ENCODE data around the gene CSRP2.
A peak's percentile ranks its signal among the peaks of the same experiment; 100 is the strongest.

CSRP2 gene

DNA sequence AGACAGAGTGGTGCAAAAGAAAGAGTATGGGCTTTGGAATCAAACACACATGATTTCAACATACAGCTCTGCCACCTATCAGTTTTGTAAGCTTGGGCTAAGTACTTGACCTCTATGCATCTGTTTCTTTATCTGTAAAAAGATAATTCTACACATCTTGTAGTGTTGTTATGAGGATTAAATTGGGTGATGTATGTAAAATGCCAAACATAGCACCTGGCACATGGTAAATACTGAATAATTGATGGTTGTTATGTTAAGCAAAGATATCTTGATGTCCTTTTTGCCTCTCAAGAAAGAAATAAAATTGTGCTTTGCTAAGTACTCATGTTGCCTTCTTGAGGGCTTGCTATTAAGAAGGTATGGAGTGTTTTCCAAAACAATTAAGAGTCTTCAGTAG lies 2.3 kb upstream of the CSRP2 start:
- TF ChIP-seq NFIC (IDR thresholded peaks at IDR 0.05) (no peak), CEBPB (IDR thresholded peaks at IDR 0.05) (no peak), RAD21 (IDR thresholded peaks at IDR 0.05; ENCODE audit: low read depth) (no peak), EGR1 (IDR thresholded peaks at IDR 0.05) (no peak), YY1 (IDR thresholded peaks at IDR 0.05; ENCODE audit: low read depth) (no peak), FOXM1 (IDR thresholded peaks at IDR 0.05; ENCODE audit: borderline replicate concordance, low read depth) (no peak), TAF1 (IDR thresholded peaks at IDR 0.05; ENCODE audit: low read depth) (no peak), EP300 (IDR thresholded peaks at IDR 0.05; ENCODE audit: borderline replicate concordance) (no peak), ZBTB7A (IDR thresholded peaks at IDR 0.05; ENCODE audit: low read depth) (no peak), TEAD4 (IDR thresholded peaks at IDR 0.05) (no peak), TCF12 (IDR thresholded peaks at IDR 0.05; ENCODE audit: low read depth) (no peak), CREB1 (IDR thresholded peaks at IDR 0.05; ENCODE audit: low read depth) (no peak), REST (IDR thresholded peaks at IDR 0.05; ENCODE audit: low read depth) (no peak)
- TF ChIP-seq, protein P1, sequence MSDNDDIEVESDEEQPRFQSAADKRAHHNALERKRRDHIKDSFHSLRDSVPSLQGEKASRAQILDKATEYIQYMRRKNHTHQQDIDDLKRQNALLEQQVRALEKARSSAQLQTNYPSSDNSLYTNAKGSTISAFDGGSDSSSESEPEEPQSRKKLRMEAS (IDR thresholded peaks at IDR 0.05) = no peak
- TF ChIP-seq, protein P2, sequence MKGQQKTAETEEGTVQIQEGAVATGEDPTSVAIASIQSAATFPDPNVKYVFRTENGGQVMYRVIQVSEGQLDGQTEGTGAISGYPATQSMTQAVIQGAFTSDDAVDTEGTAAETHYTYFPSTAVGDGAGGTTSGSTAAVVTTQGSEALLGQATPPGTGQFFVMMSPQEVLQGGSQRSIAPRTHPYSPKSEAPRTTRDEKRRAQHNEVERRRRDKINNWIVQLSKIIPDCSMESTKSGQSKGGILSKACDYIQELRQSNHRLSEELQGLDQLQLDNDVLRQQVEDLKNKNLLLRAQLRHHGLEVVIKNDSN (IDR thresholded peaks at IDR 0.05) = no peak

- TF ChIP-seq TEAD4 (IDR thresholded peaks at IDR 0.05) (no peak), ZBTB7A (IDR thresholded peaks at IDR 0.05; ENCODE audit: low read depth) (no peak), EP300 (IDR thresholded peaks at IDR 0.05; ENCODE audit: borderline replicate concordance) (no peak), FOXM1 (IDR thresholded peaks at IDR 0.05; ENCODE audit: borderline replicate concordance, low read depth) (no peak), YY1 (IDR thresholded peaks at IDR 0.05; ENCODE audit: low read depth) (no peak), NFIC (IDR thresholded peaks at IDR 0.05) (no peak), RAD21 (IDR thresholded peaks at IDR 0.05; ENCODE audit: low read depth) (no peak)
These were observed 1.8 kb upstream of the CSRP2 start for GRCh38 chr12:76880519-76881023.

DNA sequence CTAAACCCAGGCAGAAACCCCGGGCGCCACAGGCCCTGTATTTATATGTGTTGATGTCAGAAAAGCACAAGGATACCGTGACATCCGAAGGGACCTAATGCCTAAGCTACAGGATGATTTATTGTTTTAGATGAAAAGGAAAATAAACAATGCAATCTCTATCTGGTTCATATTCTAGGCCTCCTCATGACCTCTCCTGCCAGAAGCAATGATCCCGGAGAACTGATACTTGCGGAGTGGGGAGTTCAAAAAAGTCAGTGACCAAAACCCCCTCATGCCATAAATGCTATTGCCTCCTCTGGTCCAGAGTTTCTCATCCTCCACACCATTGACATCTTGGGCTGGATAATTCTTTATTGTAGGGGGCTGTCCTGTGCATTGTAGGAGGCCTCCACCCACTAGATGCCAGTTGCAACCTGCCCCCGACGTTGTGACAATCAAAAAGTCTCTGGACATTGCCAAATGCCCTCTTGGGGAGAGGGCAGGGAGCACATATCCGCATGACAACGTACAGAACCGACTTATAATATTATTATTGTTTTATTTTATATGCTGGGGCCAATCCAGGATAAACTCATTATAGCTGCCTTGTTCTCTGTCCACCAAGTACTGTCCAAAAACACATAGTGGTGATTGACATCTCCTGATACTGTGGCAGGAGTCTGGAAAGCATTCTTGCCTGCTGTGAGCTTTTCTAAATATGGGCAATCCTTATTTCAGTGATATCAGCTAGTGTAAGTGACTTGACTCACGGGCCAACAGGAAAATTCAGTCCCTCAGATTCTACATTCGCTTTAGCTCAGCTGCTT lies 1.1 kb upstream of the CSRP2 start:
- TF ChIP-seq, protein P1 (IDR thresholded peaks at IDR 0.05) = no peak
- TF ChIP-seq CREB1 (IDR thresholded peaks at IDR 0.05; ENCODE audit: low read depth) (no peak), TAF1 (IDR thresholded peaks at IDR 0.05; ENCODE audit: low read depth) (no peak), TCF12 (IDR thresholded peaks at IDR 0.05; ENCODE audit: low read depth) (no peak), YY1 (IDR thresholded peaks at IDR 0.05; ENCODE audit: low read depth) (no peak), EGR1 (IDR thresholded peaks at IDR 0.05) (no peak), TEAD4 (IDR thresholded peaks at IDR 0.05) (no peak), RAD21 (IDR thresholded peaks at IDR 0.05; ENCODE audit: low read depth) (no peak), NFIC (IDR thresholded peaks at IDR 0.05) (no peak), EP300 (IDR thresholded peaks at IDR 0.05; ENCODE audit: borderline replicate concordance) (no peak), CEBPB (IDR thresholded peaks at IDR 0.05) (no peak), ZBTB7A (IDR thresholded peaks at IDR 0.05; ENCODE audit: low read depth) (no peak), REST (IDR thresholded peaks at IDR 0.05; ENCODE audit: low read depth) (no peak), FOXM1 (IDR thresholded peaks at IDR 0.05; ENCODE audit: borderline replicate concordance, low read depth) (no peak)
- TF ChIP-seq, protein P2 (IDR thresholded peaks at IDR 0.05) = no peak

DNA sequence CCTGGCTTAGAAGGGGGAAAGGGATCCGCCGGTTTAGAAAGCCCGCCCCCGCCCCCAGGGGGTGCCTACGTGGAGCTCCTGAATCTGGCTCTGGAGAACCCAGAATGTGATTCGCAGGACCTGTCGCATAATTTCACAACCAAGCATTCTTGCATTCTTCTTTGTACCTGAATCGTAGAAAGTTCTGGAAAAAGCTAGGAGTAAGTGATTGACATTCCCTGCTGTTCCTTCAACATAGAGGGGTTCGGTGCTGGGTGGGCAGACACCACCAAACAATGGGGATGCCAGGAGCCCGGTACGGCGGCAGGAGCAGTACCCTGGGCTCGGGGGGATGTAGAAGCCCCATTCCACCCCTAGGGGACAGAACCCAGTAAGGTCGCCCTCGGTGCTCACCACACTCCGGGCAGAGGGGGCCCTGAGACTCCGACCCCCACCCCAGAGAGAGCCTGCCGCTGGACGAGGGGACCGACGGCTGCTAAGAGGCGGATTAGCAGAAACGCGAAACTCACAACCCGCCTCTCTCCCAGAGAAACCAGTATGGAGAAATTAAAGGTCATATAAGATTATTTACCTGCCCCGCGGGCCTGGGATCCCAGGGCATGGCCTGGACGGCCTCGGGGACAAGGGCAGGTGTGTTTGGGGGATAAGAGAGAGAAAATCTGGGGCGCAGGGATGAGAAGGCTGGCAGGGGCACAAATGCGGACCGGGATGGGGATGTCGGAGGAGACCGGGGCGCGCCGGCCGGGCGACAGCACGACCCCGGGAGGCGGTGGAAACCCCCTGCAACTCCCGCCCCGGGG lies 520 bp downstream of the CSRP2 start:
- no peak for TF ChIP-seq NFIC (IDR thresholded peaks at IDR 0.05)
- peak; percentile 82 for TF ChIP-seq ZBTB7A (IDR thresholded peaks at IDR 0.05; ENCODE audit: low read depth)
- TF ChIP-seq RAD21 (IDR thresholded peaks at IDR 0.05; ENCODE audit: low read depth) = no peak
- peak; percentile 23; the same call in 1 of the 2 replicates for TF ChIP-seq TEAD4 (IDR thresholded peaks at IDR 0.05)
- TF ChIP-seq, protein P1 (IDR thresholded peaks at IDR 0.05) = no peak
- peak; percentile 63 for TF ChIP-seq CEBPB (IDR thresholded peaks at IDR 0.05)
- TF ChIP-seq, protein P2 (IDR thresholded peaks at IDR 0.05) = no peak

Measured in Ishikawa (cell line).